T-helper 17 cell (primary cell): Measurements from ENCODE around the gene PFKFB2. TPM values are rescaled to one million over a fixed set of nuclear protein-coding genes. Genes with fewer than 3 reads are reported as not detected.

Experiments used
- ATAC-seq: fragments of 150-1000 bp; cut with Tn5 transposase; 2 replicates; pipeline ENCODE4 v1.10.0; 2021; ENCODE audit warnings: mild to moderate bottlenecking, moderate library complexity
- DNase-seq, 3 donors: peaks; one replicate each; pipeline versions ENCODE4 v3.0.0 to v3.0.0-alpha.2; 2020 to 2021
- H3K9me3 ChIP-seq: one replicate; pipeline ENCODE4 v1.7.0; 2013; ENCODE audit warnings: low read length, mild to moderate bottlenecking; ENCODE audit not compliant: control insufficient read depth, poor library complexity, severe bottlenecking
- H3K27ac Mint-ChIP-seq: one replicate; pipeline ENCODE4 v1.8.0; 2022; ENCODE audit warnings: mild to moderate bottlenecking, moderate library complexity, mixed read lengths
- H3K27me3 Mint-ChIP-seq: one replicate; pipeline ENCODE4 v1.8.0; 2022; ENCODE audit warnings: mixed read lengths
- H3K36me3 Mint-ChIP-seq: one replicate; pipeline ENCODE4 v1.8.0; 2022; ENCODE audit warnings: low read depth, mixed read lengths
- H3K4me1 Mint-ChIP-seq: one replicate; pipeline ENCODE4 v1.8.0; 2022; ENCODE audit warnings: mild to moderate bottlenecking, mixed read lengths
- H3K4me3 Mint-ChIP-seq: one replicate; pipeline ENCODE4 v1.8.0; 2022; ENCODE audit warnings: mild to moderate bottlenecking, moderate library complexity, mixed read lengths
- total RNA-seq, 4 donors: library from RNA in 2 of 4; stranded (reverse) in 2 of 4; gene quantifications; one replicate each; pipeline ENCODE4 v1.2.3 and lab custom pipeline; 2022 to 2026

Gene PFKFB2
- total RNA-seq, 2 donors from 2014 or later, result 1.7 to 2.0 TPM

DNA sequence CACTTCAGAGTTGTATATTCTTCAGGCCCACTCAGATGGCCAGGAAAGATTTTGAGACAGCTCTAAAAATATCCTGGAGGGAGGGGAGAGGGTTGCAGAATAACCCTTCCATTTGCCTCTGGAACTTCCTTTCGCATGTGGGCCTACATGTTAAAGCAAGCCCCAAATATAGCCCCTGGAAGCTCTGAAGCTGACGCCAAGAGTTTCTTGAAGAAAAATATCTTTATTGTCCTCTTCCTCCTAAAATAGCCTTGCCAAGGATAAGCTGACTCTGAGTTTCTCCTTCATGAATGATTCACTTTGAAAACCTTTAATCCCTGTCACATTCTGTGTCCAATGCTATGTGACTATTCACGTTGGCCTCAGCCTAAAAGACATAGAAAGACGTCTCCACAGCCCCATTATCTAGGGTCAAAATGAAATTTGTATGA is 27.0 kb upstream of the PFKFB2 start:
- no peak overlapping the region for H3K4me3 Mint-ChIP-seq
- no peak overlapping the region for H3K27ac Mint-ChIP-seq
- DNase-seq (no peak), ATAC-seq (no peak)
- peaks cover 82% of the 10 kb centered on the region for H3K27me3 Mint-ChIP-seq
- no peaks in the 10 kb centered on the region for H3K36me3 Mint-ChIP-seq
- H3K9me3 ChIP-seq, result no peaks in the 10 kb centered on the region
- H3K4me1 Mint-ChIP-seq, result no peaks in the 10 kb centered on the region

DNA sequence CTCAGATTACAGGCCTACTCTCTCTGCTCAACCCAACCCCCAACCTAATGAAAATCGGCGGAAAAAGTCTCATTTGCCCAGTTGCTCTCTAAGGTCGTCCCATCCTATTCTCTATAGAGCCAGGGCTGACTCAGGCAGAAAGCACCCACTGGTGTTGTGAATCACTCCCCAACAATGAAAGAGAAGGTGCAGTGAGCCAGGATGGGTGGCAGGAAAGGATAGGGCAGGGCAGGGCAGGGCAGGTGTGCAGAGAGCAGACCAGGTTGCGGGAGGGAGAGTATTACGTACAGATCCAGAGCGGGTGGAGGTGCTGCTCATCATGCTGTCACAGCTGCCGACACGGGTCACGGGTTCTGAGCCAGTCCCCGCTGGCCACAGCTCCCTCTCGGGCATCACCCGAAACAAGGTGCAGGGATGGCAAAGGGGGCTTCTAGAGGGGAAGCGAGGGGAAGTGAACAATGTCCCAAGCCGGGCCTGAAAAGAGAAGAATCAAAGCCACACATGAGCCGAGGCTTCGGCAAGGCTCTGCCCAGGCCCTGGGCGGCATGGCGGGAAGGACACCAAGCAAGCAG is 25.8 kb upstream of the PFKFB2 start:
- Mint-ChIP-seq H3K27me3 (peaks cover 84% of the 10 kb centered on the region), H3K27ac (no peak overlapping the region), H3K36me3 (peaks cover 4% of the 10 kb centered on the region), H3K4me1 (peaks cover 3% of the 10 kb centered on the region), H3K4me3 (no peak overlapping the region)
- DNase-seq (no peak), ATAC-seq (no peak)
- no peaks in the 10 kb centered on the region for H3K9me3 ChIP-seq

DNA sequence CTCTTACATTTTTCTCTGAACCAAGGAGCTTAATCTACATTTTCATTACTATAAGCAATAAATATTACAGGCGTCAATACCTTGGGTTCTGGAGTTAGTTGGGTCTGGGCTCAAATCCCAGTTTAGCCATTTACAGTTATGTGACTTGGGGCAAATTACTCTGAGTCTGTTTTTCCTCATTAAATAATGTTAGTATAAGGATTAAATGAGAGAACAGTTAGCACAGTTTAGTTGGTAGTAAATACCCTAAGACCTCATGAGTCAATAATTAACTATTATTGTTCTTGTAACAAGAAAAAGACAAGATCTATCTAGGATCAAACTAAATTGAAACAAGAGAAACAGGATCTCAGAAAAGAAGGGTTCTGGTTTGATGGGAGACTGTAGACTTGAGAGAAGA is 25.2 kb upstream of the PFKFB2 start:
- H3K9me3 ChIP-seq, result no peaks in the 10 kb centered on the region
- Mint-ChIP-seq H3K27ac (no peak overlapping the region), H3K4me1 (peaks cover 3% of the 10 kb centered on the region), H3K27me3 (peaks cover 85% of the 10 kb centered on the region), H3K36me3 (peaks cover 4% of the 10 kb centered on the region), H3K4me3 (no peak overlapping the region)
- DNase-seq (no peak), ATAC-seq (no peak)

DNA sequence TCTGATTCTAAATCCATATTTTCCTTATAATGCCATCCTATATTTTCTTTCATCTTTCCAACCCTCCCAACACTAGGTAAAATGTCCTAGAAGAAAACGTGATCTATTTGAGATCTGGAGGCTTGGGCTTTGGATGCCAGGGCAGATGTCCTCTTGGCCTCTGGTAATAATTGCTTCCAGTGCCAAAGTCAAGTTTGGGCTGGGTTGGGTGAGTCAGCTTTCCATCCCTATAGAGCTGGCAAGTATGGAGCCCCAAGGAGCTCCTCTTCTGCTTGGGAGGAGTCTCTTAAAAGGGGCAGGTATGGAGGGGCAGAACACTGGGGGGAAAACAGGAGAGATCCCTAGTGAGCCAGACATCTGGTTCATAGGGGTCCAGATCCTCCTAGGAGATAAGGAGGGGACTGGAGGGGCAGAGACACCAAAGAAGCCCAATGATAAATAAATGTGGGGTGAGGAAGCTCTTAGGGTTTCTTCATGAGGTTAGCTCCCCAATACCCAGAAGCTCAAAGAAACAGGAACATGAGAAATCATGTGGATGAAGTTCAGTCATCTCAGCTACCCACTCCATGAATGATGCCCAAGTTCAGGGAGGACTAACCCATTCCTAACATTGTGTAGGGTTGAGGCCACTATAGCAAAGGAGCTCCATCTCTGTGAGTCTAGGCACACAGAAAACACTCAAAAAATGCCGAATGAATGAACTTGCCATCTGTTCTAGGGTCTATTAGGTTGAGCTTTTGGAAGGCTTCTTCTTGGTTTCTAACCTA is 24.0 kb upstream of the PFKFB2 start:
- ATAC-seq, result no peak
- no peaks in the 10 kb centered on the region for H3K9me3 ChIP-seq
- H3K4me1 Mint-ChIP-seq, result peaks cover 3% of the 10 kb centered on the region
- peaks cover 4% of the 10 kb centered on the region for H3K36me3 Mint-ChIP-seq
- DNase-seq, result no peak
- no peak overlapping the region for H3K27ac Mint-ChIP-seq
- peaks cover 87% of the 10 kb centered on the region for H3K27me3 Mint-ChIP-seq
- no peak overlapping the region for H3K4me3 Mint-ChIP-seq

DNA sequence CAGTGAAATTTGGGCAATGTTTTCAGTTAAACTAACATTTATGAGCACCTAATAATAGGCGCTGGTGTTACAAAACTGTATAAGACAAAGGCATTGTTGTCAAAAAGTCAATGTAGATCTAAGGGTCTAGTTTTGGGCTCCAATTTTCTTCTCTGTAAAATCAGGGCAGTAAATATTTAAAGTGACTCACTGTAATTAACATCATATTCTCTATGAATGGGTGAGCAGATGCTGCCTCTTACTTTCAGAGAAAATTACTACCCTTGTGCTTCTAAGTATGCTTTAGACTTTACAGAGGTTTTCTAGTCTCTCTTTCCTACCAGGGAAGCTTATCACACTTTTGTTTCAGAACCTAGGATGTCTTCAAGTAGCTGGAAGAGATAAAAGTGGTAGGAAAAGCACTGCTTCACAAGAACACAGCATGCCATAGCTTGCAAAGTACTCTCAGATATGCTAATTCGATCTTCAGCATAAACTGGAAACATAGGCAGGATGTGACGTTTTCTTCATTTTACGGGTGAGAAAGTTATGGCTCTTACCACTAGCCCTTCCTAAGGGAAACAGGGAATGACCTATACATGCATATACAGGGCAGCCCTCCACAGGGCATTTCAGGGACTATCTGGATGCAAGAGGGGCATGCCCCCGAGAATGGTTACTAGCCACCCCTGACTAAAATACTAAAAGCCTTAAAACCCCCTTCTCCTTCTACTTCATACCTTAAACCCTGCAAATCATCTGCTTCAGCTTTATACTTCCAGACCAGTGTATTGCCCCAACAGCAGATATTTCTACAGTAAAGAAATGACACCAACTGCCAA is 23.2 kb upstream of the PFKFB2 start:
- Mint-ChIP-seq H3K36me3 (peaks cover 4% of the 10 kb centered on the region), H3K4me3 (no peak overlapping the region), H3K27me3 (peaks cover 86% of the 10 kb centered on the region), H3K27ac (no peak overlapping the region), H3K4me1 (peaks cover 3% of the 10 kb centered on the region)
- no peaks in the 10 kb centered on the region for H3K9me3 ChIP-seq
- no peak for ATAC-seq
- no peak for DNase-seq

GRCh38 chr1:207030522-207031009 is 22.5 kb upstream of the PFKFB2 start:
- DNase-seq, result no peak
- H3K36me3 Mint-ChIP-seq, result peaks cover 4% of the 10 kb centered on the region
- H3K4me1 Mint-ChIP-seq, result peaks cover 3% of the 10 kb centered on the region
- no peak for ATAC-seq
- no peaks in the 10 kb centered on the region for H3K9me3 ChIP-seq
- H3K27ac Mint-ChIP-seq, result no peak overlapping the region
- no peak overlapping the region for H3K4me3 Mint-ChIP-seq
- peaks cover 89% of the 10 kb centered on the region for H3K27me3 Mint-ChIP-seq

GRCh38 chr1:207031016-207031415 is 22.1 kb upstream of the PFKFB2 start:
- H3K36me3 Mint-ChIP-seq, result peaks cover 4% of the 10 kb centered on the region
- peaks cover 3% of the 10 kb centered on the region for H3K4me1 Mint-ChIP-seq
- no peak for ATAC-seq
- no peak for DNase-seq
- no peak overlapping the region for H3K27ac Mint-ChIP-seq
- H3K27me3 Mint-ChIP-seq, result peaks cover 88% of the 10 kb centered on the region
- H3K9me3 ChIP-seq, result no peaks in the 10 kb centered on the region
- no peak overlapping the region for H3K4me3 Mint-ChIP-seq

GRCh38 chr1:207031632-207032264 is 21.3 kb upstream of the PFKFB2 start:
- H3K27ac Mint-ChIP-seq, result no peak overlapping the region
- H3K27me3 Mint-ChIP-seq, result peaks cover 81% of the 10 kb centered on the region
- no peak for ATAC-seq
- peaks cover 4% of the 10 kb centered on the region for H3K36me3 Mint-ChIP-seq
- DNase-seq, result no peak
- peaks cover 3% of the 10 kb centered on the region for H3K4me1 Mint-ChIP-seq
- no peak overlapping the region for H3K4me3 Mint-ChIP-seq
- no peaks in the 10 kb centered on the region for H3K9me3 ChIP-seq

GRCh38 chr1:207032528-207033017 is 20.5 kb upstream of the PFKFB2 start, which contains the start of gene C1orf116:
Gene C1orf116, minus strand, starts transcription at chr1:207032756. Its CDS starts 5,158 bp downstream, at chr1:207027598.
- Mint-ChIP-seq H3K36me3 (peaks cover 4% of the 10 kb centered on the region), H3K27ac (no peak within 1 kb of the TSS), H3K27me3 (peaks cover 73% of the 10 kb centered on the region), H3K4me1 (peaks cover 3% of the 10 kb centered on the region), H3K4me3 (no peak within 1 kb of the TSS)
- DNase-seq, result no peak
- no peak for ATAC-seq
- no peaks in the 10 kb centered on the region for H3K9me3 ChIP-seq

- ATAC-seq (no peak), DNase-seq (no peak)
- H3K4me1 Mint-ChIP-seq, result peaks cover 3% of the 10 kb centered on the region
- no peaks in the 10 kb centered on the region for H3K9me3 ChIP-seq
- H3K27me3 Mint-ChIP-seq, result peaks cover 69% of the 10 kb centered on the region
- H3K36me3 Mint-ChIP-seq, result peaks cover 4% of the 10 kb centered on the region
- H3K27ac Mint-ChIP-seq, result no peak overlapping the region
- no peak overlapping the region for H3K4me3 Mint-ChIP-seq
Measured at GRCh38 chr1:207033302-207033701, 19.8 kb upstream of the PFKFB2 start.

DNA sequence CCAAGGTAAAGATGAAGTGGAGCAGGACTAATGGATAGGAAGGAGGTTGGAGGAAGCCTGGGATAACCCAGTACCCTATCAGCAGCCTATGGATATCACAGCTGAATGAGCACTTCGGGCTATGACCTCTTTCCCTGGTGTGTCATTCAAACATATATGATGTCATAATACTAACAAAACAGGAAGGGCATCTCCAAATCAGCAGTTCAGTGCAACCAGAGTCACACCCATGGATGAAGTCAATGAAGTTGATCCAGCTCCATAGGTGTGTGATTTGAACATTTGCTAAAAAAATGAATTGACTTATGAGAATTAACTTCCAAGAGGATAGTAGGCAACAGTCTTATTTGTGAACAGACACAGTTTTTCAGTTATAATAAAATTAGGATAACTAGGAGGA is 18.9 kb upstream of the PFKFB2 start:
- ATAC-seq (no peak), DNase-seq (no peak)
- Mint-ChIP-seq H3K27ac (no peak overlapping the region), H3K36me3 (peaks cover 4% of the 10 kb centered on the region), H3K27me3 (peaks cover 60% of the 10 kb centered on the region), H3K4me3 (no peak overlapping the region), H3K4me1 (peaks cover 3% of the 10 kb centered on the region)
- H3K9me3 ChIP-seq, result no peaks in the 10 kb centered on the region

GRCh38 chr1:207034998-207035397 is 18.1 kb upstream of the PFKFB2 start:
- peaks cover 3% of the 10 kb centered on the region for H3K4me1 Mint-ChIP-seq
- no peak overlapping the region for H3K4me3 Mint-ChIP-seq
- no peak for ATAC-seq
- H3K9me3 ChIP-seq, result no peaks in the 10 kb centered on the region
- peaks cover 4% of the 10 kb centered on the region for H3K36me3 Mint-ChIP-seq
- peaks cover 55% of the 10 kb centered on the region for H3K27me3 Mint-ChIP-seq
- DNase-seq, result no peak
- peak overlapping the region; percentile 67 for H3K27ac Mint-ChIP-seq
